H9 (cell line): ENCODE results near the gene TNRC6C. TPM values are rescaled to one million over a fixed set of nuclear protein-coding genes. Genes with fewer than 3 reads are reported as not detected.
A peak's percentile ranks its signal among the peaks of the same experiment; 100 is the strongest.

Source experiments
- DNase-seq: peaks from one replicate; pipeline ENCODE4 v3.0.0-alpha.2; 2017
- H2AFZ ChIP-seq: one replicate; pipeline ENCODE4 v1.6.1; 2013; ENCODE audit warnings: mild to moderate bottlenecking, low read length, control low read depth, moderate library complexity
- H2AK5ac ChIP-seq: 2 replicates; pipeline ENCODE4 v1.6.1; 2013; ENCODE audit warnings: low read length, control low read depth, mixed read lengths; ENCODE audit not compliant: insufficient read length
- H2BK120ac ChIP-seq: one replicate; pipeline ENCODE4 v1.6.1; 2013; ENCODE audit warnings: low read depth, mild to moderate bottlenecking, low read length, control low read depth, inconsistent platforms; ENCODE audit not compliant: poor library complexity, severe bottlenecking
- H2BK12ac ChIP-seq: 2 replicates; pipeline ENCODE4 v1.6.1; 2013; ENCODE audit warnings: low read length, control low read depth, mixed read lengths, low read depth; ENCODE audit not compliant: insufficient read length
- H2BK15ac ChIP-seq: 2 replicates; pipeline ENCODE4 v1.6.1; 2013; ENCODE audit warnings: low read depth, low read length, control low read depth
- H2BK20ac ChIP-seq: one replicate; pipeline ENCODE4 v1.6.1; 2013; ENCODE audit warnings: low read depth, mild to moderate bottlenecking, low read length, control low read depth, inconsistent platforms; ENCODE audit not compliant: poor library complexity, severe bottlenecking
- H2BK5ac ChIP-seq: 2 replicates; pipeline ENCODE4 v1.6.1; 2013; ENCODE audit warnings: low read length, control low read depth, mixed read lengths; ENCODE audit not compliant: insufficient read length
- H3K14ac ChIP-seq: 2 replicates; pipeline ENCODE4 v1.6.1; 2013; ENCODE audit warnings: low read length, control low read depth; ENCODE audit not compliant: insufficient read depth
- H3K18ac ChIP-seq: 2 replicates; pipeline ENCODE4 v1.6.1; 2013; ENCODE audit warnings: low read depth, mild to moderate bottlenecking, mixed read lengths, low read length, control low read depth; ENCODE audit not compliant: insufficient read length
- H3K23ac ChIP-seq: 2 replicates; pipeline ENCODE4 v1.6.1; 2013; ENCODE audit warnings: low read length, control low read depth, mixed read lengths, low read depth; ENCODE audit not compliant: insufficient read length
- H3K23me2 ChIP-seq: 2 replicates; pipeline ENCODE4 v1.6.1; 2013; ENCODE audit warnings: low read depth, mild to moderate bottlenecking, mixed read lengths, low read length, control low read depth; ENCODE audit not compliant: insufficient read length, poor library complexity, severe bottlenecking
- H3K27ac ChIP-seq: 2 replicates; pipeline ENCODE4 v1.5.1; 2013; ENCODE audit warnings: low read length, control low read depth, mixed read lengths, low read depth; ENCODE audit not compliant: insufficient read length
- H3K27me3 ChIP-seq: 2 replicates; pipeline ENCODE4 v1.6.1; 2013; ENCODE audit warnings: low read length, control low read depth, inconsistent platforms; ENCODE audit not compliant: insufficient read depth
- H3K4ac ChIP-seq: 2 replicates; pipeline ENCODE4 v1.6.1; 2013; ENCODE audit warnings: low read depth, mild to moderate bottlenecking, control low read depth, inconsistent platforms, low read length, moderate library complexity
- H3K4me1 ChIP-seq: 2 replicates; pipeline ENCODE4 v1.6.1; 2013; ENCODE audit warnings: low read length, control low read depth, inconsistent platforms; ENCODE audit not compliant: insufficient read depth
- H3K4me2 ChIP-seq: 2 replicates; pipeline ENCODE4 v1.6.1; 2013; ENCODE audit warnings: low read length, control low read depth, mixed read lengths; ENCODE audit not compliant: insufficient read length, insufficient read depth
- H3K56ac ChIP-seq: 2 replicates; pipeline ENCODE4 v1.6.1; 2013; ENCODE audit warnings: low read depth, mild to moderate bottlenecking, mixed read lengths, low read length, control low read depth; ENCODE audit not compliant: insufficient read length
- H3K79me1 ChIP-seq: 2 replicates; pipeline ENCODE4 v1.6.1; 2013; ENCODE audit warnings: low read depth, mild to moderate bottlenecking, moderate library complexity, low read length, control low read depth, inconsistent platforms; ENCODE audit not compliant: insufficient read depth, poor library complexity, severe bottlenecking
- H3K79me2 ChIP-seq: 2 replicates; pipeline ENCODE4 v1.6.1; 2013; ENCODE audit warnings: low read length, control low read depth, inconsistent platforms; ENCODE audit not compliant: insufficient read depth
- H3K9ac ChIP-seq: 2 replicates; pipeline ENCODE4 v1.6.1; 2013; ENCODE audit warnings: low read length, control low read depth, mixed read lengths; ENCODE audit not compliant: insufficient read length; ENCODE audit errors: extremely low read depth
- H3K9me3 ChIP-seq: one replicate; pipeline ENCODE4 v1.6.1; 2013; ENCODE audit warnings: low read depth, low read length, inconsistent platforms; ENCODE audit not compliant: control insufficient read depth
- H3T11ph ChIP-seq: one replicate; pipeline ENCODE4 v1.6.1; 2013; ENCODE audit warnings: mild to moderate bottlenecking, low read length, control low read depth, inconsistent platforms
- H4K20me1 ChIP-seq: one replicate; pipeline ENCODE4 v1.6.1; 2013; ENCODE audit not compliant: control insufficient read depth, insufficient read length, insufficient read depth
- H4K5ac ChIP-seq: 2 replicates; pipeline ENCODE4 v1.6.1; 2013; ENCODE audit warnings: low read depth, mild to moderate bottlenecking, mixed read lengths, low read length, control low read depth; ENCODE audit not compliant: insufficient read length
- H4K8ac ChIP-seq: replicated peaks from 2 replicates; pipeline ENCODE4 v1.6.1; 2013; ENCODE audit warnings: low read length, control low read depth, mixed read lengths, low read depth; ENCODE audit not compliant: insufficient read length
- H4K91ac ChIP-seq: 2 replicates; pipeline ENCODE4 v1.6.1; 2013; ENCODE audit warnings: low read depth, mild to moderate bottlenecking, moderate library complexity, mixed read lengths, low read length, control low read depth; ENCODE audit not compliant: insufficient read length
- H3K27ac Mint-ChIP-seq, 3 experiments: 2 replicates in 2 of 3; 3 replicates in 1 of 3; pipeline ENCODE4 v1.8.0; 2020 to 2021; ENCODE audit warnings: mixed read lengths in 3 of 3, mild to moderate bottlenecking in 1 of 3, moderate library complexity in 1 of 3
- H3K27me3 Mint-ChIP-seq: 2 replicates; pipeline ENCODE4 v1.8.0; 2021; ENCODE audit warnings: low read depth, mild to moderate bottlenecking, moderate library complexity, mixed read lengths
- H3K36me3 Mint-ChIP-seq, 3 experiments: 2 replicates in 2 of 3; 3 replicates in 1 of 3; pipeline ENCODE4 v1.8.0; 2020 to 2021; ENCODE audit warnings: low read depth in 3 of 3, mixed read lengths in 3 of 3; ENCODE audit not compliant: insufficient read depth in 1 of 3
- H3K4me1 Mint-ChIP-seq, 2 experiments: 2 replicates each; pipeline ENCODE4 v1.8.0; 2020; ENCODE audit warnings: mixed read lengths in 2 of 2
- H3K4me3 Mint-ChIP-seq, 2 experiments: 2 replicates in 1 of 2; 3 replicates in 1 of 2; pipeline ENCODE4 v1.8.0; 2020 to 2021; ENCODE audit warnings: mild to moderate bottlenecking in 2 of 2, mixed read lengths in 2 of 2, moderate library complexity in 1 of 2
- H3K9me3 Mint-ChIP-seq, 2 experiments: 2 replicates in 1 of 2; 3 replicates in 1 of 2; pipeline ENCODE4 v1.8.0; 2020; ENCODE audit warnings: mild to moderate bottlenecking in 2 of 2, mixed read lengths in 2 of 2, moderate library complexity in 1 of 2
- WGBS: extraction: QIAGEN DNeasy Blood & Tissue Kit; methylation state at CpG from one replicate; pipeline ENCODE4 v1.1.7; 2013; ENCODE audit warnings: missing lambda C conversion rate, low lambda C conversion rate, mixed read lengths; ENCODE audit not compliant: insufficient read length; ENCODE audit errors: extremely low coverage; 5-methylcytosine and 5-hydroxymethylcytosine counted together
- total RNA-seq: library from RNA; stranded (reverse); gene quantifications from 2 replicates; pipeline ENCODE4 v1.2.1, GENCODE V29; 2021
- TF ChIP-seq, protein P1 (sequence below): fragments of 200-600 bp; sonication (generic); conservative IDR thresholded peaks from 3 replicates; pipeline ENCODE4 v1.8.0; 2021; ENCODE audit warnings: antibody characterized with exemption, mild to moderate bottlenecking

Gene TNRC6C
- total RNA-seq, 1 experiment from 2014 or later, result 24.7 TPM

GRCh38 chr17:78133971-78134898 is 175.7 kb downstream of the TNRC6C start:
- H3K14ac ChIP-seq, result no peak overlapping the region; the same call in 1 of the 2 replicates
- Mint-ChIP-seq H3K27me3 (peaks cover 23% of the 10 kb centered on the region), H3K27ac (no peak overlapping the region), H3K9me3 (no peaks in the 10 kb centered on the region; a peak in 2 of 5 replicates), H3K36me3 (no peaks in the 10 kb centered on the region), H3K4me1 (peaks cover 22 to 28% of the 10 kb centered on the region in 2 experiments), H3K4me3 (peak overlapping the region in 1 of 2 experiments; percentile 8; a peak in 1 of 5 replicates)
- no peaks in the 10 kb centered on the region for H3K23me2 ChIP-seq
- no peak overlapping the region for H3K9ac ChIP-seq
- peaks cover 12% of the 10 kb centered on the region; the same call in 1 of the 2 replicates for H3K4me1 ChIP-seq
- no peak overlapping the region for H4K91ac ChIP-seq
- H2BK20ac ChIP-seq, result no peak overlapping the region
- no peak overlapping the region for H3K4ac ChIP-seq
- H2BK12ac ChIP-seq, result no peak overlapping the region
- no peak overlapping the region for H2BK5ac ChIP-seq
- no peak overlapping the region for H3K27ac ChIP-seq
- no peak overlapping the region for H2AFZ ChIP-seq
- H3K23ac ChIP-seq, result no peak overlapping the region
- no peak overlapping the region for H3K56ac ChIP-seq
- no peaks in the 10 kb centered on the region for H3K79me1 ChIP-seq
- H4K8ac ChIP-seq, result no peak overlapping the region
- DNase-seq, result peak; percentile 96
- H2AK5ac ChIP-seq, result no peak overlapping the region
- no peaks in the 10 kb centered on the region for H3K9me3 ChIP-seq
- no peak overlapping the region for H3K4me2 ChIP-seq
- TF ChIP-seq, protein P1, sequence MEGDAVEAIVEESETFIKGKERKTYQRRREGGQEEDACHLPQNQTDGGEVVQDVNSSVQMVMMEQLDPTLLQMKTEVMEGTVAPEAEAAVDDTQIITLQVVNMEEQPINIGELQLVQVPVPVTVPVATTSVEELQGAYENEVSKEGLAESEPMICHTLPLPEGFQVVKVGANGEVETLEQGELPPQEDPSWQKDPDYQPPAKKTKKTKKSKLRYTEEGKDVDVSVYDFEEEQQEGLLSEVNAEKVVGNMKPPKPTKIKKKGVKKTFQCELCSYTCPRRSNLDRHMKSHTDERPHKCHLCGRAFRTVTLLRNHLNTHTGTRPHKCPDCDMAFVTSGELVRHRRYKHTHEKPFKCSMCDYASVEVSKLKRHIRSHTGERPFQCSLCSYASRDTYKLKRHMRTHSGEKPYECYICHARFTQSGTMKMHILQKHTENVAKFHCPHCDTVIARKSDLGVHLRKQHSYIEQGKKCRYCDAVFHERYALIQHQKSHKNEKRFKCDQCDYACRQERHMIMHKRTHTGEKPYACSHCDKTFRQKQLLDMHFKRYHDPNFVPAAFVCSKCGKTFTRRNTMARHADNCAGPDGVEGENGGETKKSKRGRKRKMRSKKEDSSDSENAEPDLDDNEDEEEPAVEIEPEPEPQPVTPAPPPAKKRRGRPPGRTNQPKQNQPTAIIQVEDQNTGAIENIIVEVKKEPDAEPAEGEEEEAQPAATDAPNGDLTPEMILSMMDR, result peak; percentile 79
- H4K20me1 ChIP-seq, result no peaks in the 10 kb centered on the region
- H3K79me2 ChIP-seq, result no peaks in the 10 kb centered on the region
- peak overlapping the region; percentile 1 for H3K18ac ChIP-seq
- no CpG with 5 or more reads among the region's 39 CpGs for WGBS
- no peak overlapping the region for H3T11ph ChIP-seq
- no peak overlapping the region for H4K5ac ChIP-seq
- no peak overlapping the region for H2BK120ac ChIP-seq
- no peaks in the 10 kb centered on the region; the same call in 1 of the 2 replicates for H3K27me3 ChIP-seq
- H2BK15ac ChIP-seq, result no peak overlapping the region
